MM.1S (cell line): ENCODE measurements around the gene RPP40.

Experiments used
- EZH2 ChIP-seq: fragments of 300-600 bp; sonication (generic); optimal IDR thresholded peaks from 2 replicates; pipeline ENCODE3; 2017; ENCODE audit warnings: low read depth, mild to moderate bottlenecking, antibody characterized with exemption, low read length, mixed read lengths
- EZH2phosphoT487 ChIP-seq: fragments of 300-600 bp; sonication (generic); IDR thresholded peaks from 2 replicates; pipeline ENCODE4 v1.6.1; 2018; ENCODE audit warnings: antibody characterized with exemption, low read length
- TF ChIP-seq, protein P1 (sequence below): fragments of 300-600 bp; sonication (generic); IDR thresholded peaks from 2 replicates; pipeline ENCODE4 v1.5.1; 2016; ENCODE audit warnings: antibody characterized with exemption, low read length, mixed read lengths

DNA sequence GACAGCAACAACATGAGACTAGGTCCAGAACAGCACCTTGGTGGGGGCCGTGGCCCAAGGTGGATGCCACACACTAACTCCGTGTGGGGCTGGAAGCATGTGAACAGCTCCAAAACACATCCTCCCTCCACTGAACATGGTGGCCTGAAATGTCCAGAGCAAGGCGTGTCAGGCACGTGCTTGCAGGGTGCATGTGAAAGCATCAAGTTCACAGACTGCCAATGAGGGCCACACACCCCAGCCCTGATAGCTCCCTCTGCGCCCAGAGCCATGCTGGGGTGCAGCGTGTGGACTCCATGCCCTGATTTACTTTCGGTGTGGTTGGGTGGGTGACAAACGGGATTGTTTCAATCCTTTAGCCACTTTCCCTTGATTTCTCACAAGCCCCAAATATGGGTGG, 20.1 kb upstream of the RPP40 start:
- no peak for TF ChIP-seq EZH2
- TF ChIP-seq, protein P1, sequence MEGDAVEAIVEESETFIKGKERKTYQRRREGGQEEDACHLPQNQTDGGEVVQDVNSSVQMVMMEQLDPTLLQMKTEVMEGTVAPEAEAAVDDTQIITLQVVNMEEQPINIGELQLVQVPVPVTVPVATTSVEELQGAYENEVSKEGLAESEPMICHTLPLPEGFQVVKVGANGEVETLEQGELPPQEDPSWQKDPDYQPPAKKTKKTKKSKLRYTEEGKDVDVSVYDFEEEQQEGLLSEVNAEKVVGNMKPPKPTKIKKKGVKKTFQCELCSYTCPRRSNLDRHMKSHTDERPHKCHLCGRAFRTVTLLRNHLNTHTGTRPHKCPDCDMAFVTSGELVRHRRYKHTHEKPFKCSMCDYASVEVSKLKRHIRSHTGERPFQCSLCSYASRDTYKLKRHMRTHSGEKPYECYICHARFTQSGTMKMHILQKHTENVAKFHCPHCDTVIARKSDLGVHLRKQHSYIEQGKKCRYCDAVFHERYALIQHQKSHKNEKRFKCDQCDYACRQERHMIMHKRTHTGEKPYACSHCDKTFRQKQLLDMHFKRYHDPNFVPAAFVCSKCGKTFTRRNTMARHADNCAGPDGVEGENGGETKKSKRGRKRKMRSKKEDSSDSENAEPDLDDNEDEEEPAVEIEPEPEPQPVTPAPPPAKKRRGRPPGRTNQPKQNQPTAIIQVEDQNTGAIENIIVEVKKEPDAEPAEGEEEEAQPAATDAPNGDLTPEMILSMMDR, result no peak
- no peak for TF ChIP-seq EZH2phosphoT487
